GM18520 (cell line): ENCODE measurements around the gene AKAP9.
"Not testable (repeated sequence)": the region's sequence is repeated elsewhere in the genome, so short reads cannot be mapped to it uniquely, and the experiment has no call there.

Experiments
- ATAC-seq: cut with Tn5 transposase; IDR thresholded peaks from one replicate; pipeline ENCODE4 v1.9.1; 2021; ENCODE audit not compliant: unreplicated experiment

AKAP9 gene

GRCh38 chr7:91940572-91941341 lies at the start of gene AKAP9:
Gene AKAP9, plus strand, starts transcription at chr7:91940862. Its CDS starts 238 bp downstream, at chr7:91941100.
- peak; percentile 89 for ATAC-seq

GRCh38 chr7:91892099-91892705 lies 48.5 kb upstream of the AKAP9 start:
- no peak for ATAC-seq

- no peak for ATAC-seq
These were observed 47.8 kb upstream of the AKAP9 start for GRCh38 chr7:91892821-91893340.

GRCh38 chr7:91893699-91894098 lies 47.0 kb upstream of the AKAP9 start:
- not testable (repeated sequence) for ATAC-seq

GRCh38 chr7:91894781-91895480 lies 45.7 kb upstream of the AKAP9 start:
- ATAC-seq, result no peak

- ATAC-seq, result no peak
These were observed 42.2 kb upstream of the AKAP9 start for GRCh38 chr7:91898240-91898992.

- ATAC-seq, result no peak
These were observed 41.1 kb upstream of the AKAP9 start for GRCh38 chr7:91899563-91899962.

GRCh38 chr7:91910171-91910570 lies 30.5 kb upstream of the AKAP9 start:
- ATAC-seq, result no peak

GRCh38 chr7:91911121-91911520 lies 29.5 kb upstream of the AKAP9 start:
- no peak for ATAC-seq

- no peak for ATAC-seq
These were observed 28.2 kb upstream of the AKAP9 start for GRCh38 chr7:91912494-91912893.

- ATAC-seq, result no peak
These were observed 27.1 kb upstream of the AKAP9 start for GRCh38 chr7:91913612-91914011.

GRCh38 chr7:91915401-91916050 lies 25.1 kb upstream of the AKAP9 start:
- no peak for ATAC-seq

GRCh38 chr7:91916051-91916440 lies 24.6 kb upstream of the AKAP9 start:
- no peak for ATAC-seq

- no peak for ATAC-seq
These were observed 22.3 kb upstream of the AKAP9 start for GRCh38 chr7:91918356-91918755.

- no peak for ATAC-seq
These were observed 17.8 kb upstream of the AKAP9 start for GRCh38 chr7:91922857-91923256.

- ATAC-seq, result no peak
These were observed 12.8 kb upstream of the AKAP9 start for GRCh38 chr7:91927912-91928311.

GRCh38 chr7:91929463-91929862 lies 11.2 kb upstream of the AKAP9 start:
- ATAC-seq, result peak; percentile 74

GRCh38 chr7:91940171-91940570 lies 491 bp upstream of the AKAP9 start:
- no peak for ATAC-seq

- peak; percentile 26 for ATAC-seq
These were observed 788 bp downstream of the AKAP9 start for GRCh38 chr7:91941450-91941849.

- ATAC-seq, result no peak
These were observed 1.6 kb downstream of the AKAP9 start for GRCh38 chr7:91942312-91942711.

- not testable (repeated sequence) for ATAC-seq
These were observed 4.3 kb downstream of the AKAP9 start for GRCh38 chr7:91944970-91945369.
